Thyroid gland (tissue), 4 donors: Measurements from ENCODE around the gene BCL6.

Experiments
- CTCF ChIP-seq, 6 experiments: fragments of 200-600 bp in 3 of 6; fragments of 450-650 bp in 3 of 6; sonication (generic) in 3 of 6; IDR thresholded peaks; one replicate each; pipeline ENCODE4 v1.5.1; 2016 to 2019; ENCODE audit warnings: antibody characterized with exemption in 6 of 6, mild to moderate bottlenecking in 2 of 6, inconsistent platforms in 1 of 6, moderate library complexity in 1 of 6
- POLR2A ChIP-seq, 2 donors: fragments of 450-650 bp; IDR thresholded peaks; one replicate each; pipeline ENCODE4 v1.6.1; 2017; ENCODE audit warnings: antibody characterized with exemption in 2 of 2, mild to moderate bottlenecking in 2 of 2, moderate library complexity in 1 of 2

GRCh38 chr3:187750513-187751123, 5.3 kb upstream of the BCL6 start:
- TF ChIP-seq CTCF (IDR thresholded peaks at IDR 0.05) (no peak), POLR2A (IDR thresholded peaks at IDR 0.05) (no peak)
